DND-41 (cell line): Measurements from ENCODE around the gene CDH5.

Experiments
- ATAC-seq: fragments of 200-7000 bp; cut with Tn5 transposase; 3 replicates; pipeline ENCODE4 v1.9.1; 2021; ENCODE audit warnings: low read depth; ENCODE audit not compliant: insufficient read depth
- DNase-seq: peaks from one replicate; pipeline ENCODE4 v3.0.0-alpha.2; 2020
- H2AFZ ChIP-seq: 2 replicates; pipeline ENCODE4 v1.6.0; 2012; ENCODE audit warnings: low read depth, low read length
- H3K27ac ChIP-seq: 2 replicates; pipeline ENCODE4 v1.5.1; 2012; ENCODE audit warnings: low read length, inconsistent platforms
- H3K27me3 ChIP-seq: fragments of 200-600 bp; sonication (generic); 2 replicates; pipeline ENCODE4 v1.6.0; 2012; ENCODE audit warnings: low read length, mild to moderate bottlenecking, inconsistent platforms; ENCODE audit not compliant: insufficient read depth, poor library complexity
- H3K36me3 ChIP-seq: 2 replicates; pipeline ENCODE4 v1.5.1; 2012; ENCODE audit warnings: low read length, inconsistent platforms; ENCODE audit not compliant: insufficient read depth
- H3K4me1 ChIP-seq: 2 replicates; pipeline ENCODE4 v1.5.1; 2012; ENCODE audit warnings: mild to moderate bottlenecking, low read length; ENCODE audit not compliant: insufficient read depth
- H3K4me2 ChIP-seq: 2 replicates; pipeline ENCODE4 v1.6.0; 2012; ENCODE audit warnings: mild to moderate bottlenecking, moderate library complexity, low read length, inconsistent platforms; ENCODE audit not compliant: insufficient read depth
- H3K4me3 ChIP-seq, 2 experiments: fragments of 200-600 bp in 1 of 2; shearing (Covaris generic) in 1 of 2; 2 replicates each; pipeline ENCODE4 v1.5.1; 2012 to 2016; ENCODE audit warnings: inconsistent platforms in 2 of 2, low read length in 2 of 2, mild to moderate bottlenecking in 2 of 2, low read depth in 1 of 2, moderate library complexity in 1 of 2
- H3K79me2 ChIP-seq: 2 replicates; pipeline ENCODE4 v1.6.0; 2012; ENCODE audit warnings: low read length, inconsistent platforms; ENCODE audit not compliant: insufficient read depth
- H3K9ac ChIP-seq: 2 replicates; pipeline ENCODE4 v1.6.0; 2012; ENCODE audit warnings: low read depth, mild to moderate bottlenecking, inconsistent platforms, low read length, moderate library complexity
- H3K9me3 ChIP-seq: 2 replicates; pipeline ENCODE4 v1.5.1; 2012; ENCODE audit warnings: low read length, moderate library complexity, mild to moderate bottlenecking, inconsistent platforms; ENCODE audit not compliant: insufficient read depth, severe bottlenecking
- H4K20me1 ChIP-seq: 2 replicates; pipeline ENCODE4 v1.6.0; 2012; ENCODE audit warnings: low read length; ENCODE audit not compliant: insufficient read depth
- CTCF ChIP-seq: IDR thresholded peaks from 2 replicates; pipeline ENCODE4 v1.5.1; 2012; ENCODE audit warnings: borderline replicate concordance, low read length, moderate library complexity, mild to moderate bottlenecking; ENCODE audit not compliant: poor library complexity, severe bottlenecking; ENCODE audit errors: extremely low read depth
- EZH2 ChIP-seq: IDR thresholded peaks from 3 replicates; pipeline ENCODE4 v1.6.1; 2012; ENCODE audit warnings: borderline replicate concordance, low read depth, mild to moderate bottlenecking, moderate library complexity, low read length, inconsistent platforms; ENCODE audit not compliant: severe bottlenecking

Gene CDH5

GRCh38 chr16:66402591-66403230 is 36.2 kb downstream of the CDH5 start:
- TF ChIP-seq CTCF, result no peak
- TF ChIP-seq EZH2, result no peak
- Histone ChIP-seq H3K4me2 (no peak overlapping the region), H2AFZ (no peak overlapping the region), H4K20me1 (no peaks in the 10 kb centered on the region), H3K27ac (no peak overlapping the region), H3K9ac (no peak overlapping the region), H3K4me3 (no peak overlapping the region), H3K79me2 (no peaks in the 10 kb centered on the region), H3K4me1 (peaks cover 16% of the 10 kb centered on the region), H3K36me3 (no peaks in the 10 kb centered on the region), H3K9me3 (no peaks in the 10 kb centered on the region), H3K27me3 (no peaks in the 10 kb centered on the region)
- no peak for ATAC-seq
- DNase-seq, result no peak

- Histone ChIP-seq H3K27ac (no peak overlapping the region), H3K4me1 (peaks cover 26% of the 10 kb centered on the region), H4K20me1 (no peaks in the 10 kb centered on the region), H3K27me3 (no peaks in the 10 kb centered on the region), H3K9me3 (no peaks in the 10 kb centered on the region), H2AFZ (no peak overlapping the region), H3K4me2 (no peak overlapping the region), H3K4me3 (no peak overlapping the region), H3K36me3 (no peaks in the 10 kb centered on the region), H3K9ac (no peak overlapping the region), H3K79me2 (no peaks in the 10 kb centered on the region; the same call in 1 of the 2 replicates)
- DNase-seq (no peak), ATAC-seq (no peak)
- TF ChIP-seq EZH2 (no peak), CTCF (no peak)
These were observed 37.1 kb downstream of the CDH5 start for GRCh38 chr16:66403531-66404145.

DNA sequence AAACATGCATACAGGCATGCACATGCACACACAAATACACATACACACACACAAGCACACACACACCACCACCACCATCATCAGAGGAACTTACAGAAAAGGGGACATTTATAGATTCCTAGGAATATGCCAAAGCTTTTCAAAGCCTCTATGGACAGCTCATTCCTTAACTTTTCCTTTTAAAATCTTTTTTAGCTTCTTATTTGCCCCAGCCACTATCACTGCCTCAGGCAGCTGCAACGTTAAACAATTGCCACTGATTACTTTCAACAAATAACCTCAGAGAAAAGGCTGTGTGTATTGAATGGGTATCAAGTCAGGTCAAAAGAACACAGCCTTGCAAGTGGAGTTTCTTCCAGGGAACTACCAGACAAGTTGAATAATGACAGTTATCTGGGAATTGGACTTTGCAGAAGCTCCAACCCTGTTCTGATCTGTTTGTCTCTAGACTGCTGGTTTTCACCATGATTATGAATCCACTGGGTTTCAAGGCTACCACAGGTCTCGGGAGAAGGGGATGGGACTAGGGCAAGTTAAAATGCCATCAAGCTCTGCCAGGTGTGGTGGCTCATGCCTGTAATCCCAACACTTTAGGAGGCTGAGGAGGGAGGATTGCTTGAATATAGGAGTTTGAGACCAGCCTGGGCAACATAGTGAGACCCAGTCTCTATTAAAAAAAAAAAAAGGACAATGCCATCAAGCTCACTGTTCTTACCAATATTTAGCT is 38.7 kb downstream of the CDH5 start:
- Histone ChIP-seq H3K4me2 (no peak overlapping the region), H3K9ac (no peak overlapping the region)
- DNase-seq, result no peak

More for the DNA sequence above, 38.7 kb downstream of the CDH5 start:
- Histone ChIP-seq H3K9me3 (no peaks in the 10 kb centered on the region), H3K36me3 (peaks cover 2% of the 10 kb centered on the region; the same call in 1 of the 2 replicates), H3K27me3 (no peaks in the 10 kb centered on the region), H3K4me1 (peaks cover 39% of the 10 kb centered on the region), H2AFZ (no peak overlapping the region), H4K20me1 (no peaks in the 10 kb centered on the region), H3K79me2 (no peaks in the 10 kb centered on the region; the same call in 1 of the 2 replicates), H3K4me3 (no peak overlapping the region), H3K27ac (no peak overlapping the region)
- ATAC-seq, result no peak
- TF ChIP-seq EZH2 (no peak), CTCF (no peak)
